ENCODE data around the gene NTN4.
"Not testable (repeated sequence)": the region's sequence is repeated elsewhere in the genome, so short reads cannot be mapped to it uniquely, and the experiment has no call there.

- TF ChIP-seq POLR2A (IDR thresholded peaks at IDR 0.05) = not testable (repeated sequence)
- TF ChIP-seq, protein P1, sequence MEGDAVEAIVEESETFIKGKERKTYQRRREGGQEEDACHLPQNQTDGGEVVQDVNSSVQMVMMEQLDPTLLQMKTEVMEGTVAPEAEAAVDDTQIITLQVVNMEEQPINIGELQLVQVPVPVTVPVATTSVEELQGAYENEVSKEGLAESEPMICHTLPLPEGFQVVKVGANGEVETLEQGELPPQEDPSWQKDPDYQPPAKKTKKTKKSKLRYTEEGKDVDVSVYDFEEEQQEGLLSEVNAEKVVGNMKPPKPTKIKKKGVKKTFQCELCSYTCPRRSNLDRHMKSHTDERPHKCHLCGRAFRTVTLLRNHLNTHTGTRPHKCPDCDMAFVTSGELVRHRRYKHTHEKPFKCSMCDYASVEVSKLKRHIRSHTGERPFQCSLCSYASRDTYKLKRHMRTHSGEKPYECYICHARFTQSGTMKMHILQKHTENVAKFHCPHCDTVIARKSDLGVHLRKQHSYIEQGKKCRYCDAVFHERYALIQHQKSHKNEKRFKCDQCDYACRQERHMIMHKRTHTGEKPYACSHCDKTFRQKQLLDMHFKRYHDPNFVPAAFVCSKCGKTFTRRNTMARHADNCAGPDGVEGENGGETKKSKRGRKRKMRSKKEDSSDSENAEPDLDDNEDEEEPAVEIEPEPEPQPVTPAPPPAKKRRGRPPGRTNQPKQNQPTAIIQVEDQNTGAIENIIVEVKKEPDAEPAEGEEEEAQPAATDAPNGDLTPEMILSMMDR (IDR thresholded peaks at IDR 0.05 in 4 of 5, conservative IDR thresholded peaks at IDR 0.05 in 1 of 5) = not testable (repeated sequence)
Observed at GRCh38 chr12:95775466-95775865, 15.1 kb downstream of the NTN4 start.
